ENCODE results near the gene NAP1L5. TPM values are rescaled to one million over a fixed set of nuclear protein-coding genes. Genes with fewer than 3 reads are reported as not detected.

NAP1L5 gene
- total and polyA plus RNA-seq, 2 experiments from 2014 or later = 2.0 to 2.4 TPM

DNA sequence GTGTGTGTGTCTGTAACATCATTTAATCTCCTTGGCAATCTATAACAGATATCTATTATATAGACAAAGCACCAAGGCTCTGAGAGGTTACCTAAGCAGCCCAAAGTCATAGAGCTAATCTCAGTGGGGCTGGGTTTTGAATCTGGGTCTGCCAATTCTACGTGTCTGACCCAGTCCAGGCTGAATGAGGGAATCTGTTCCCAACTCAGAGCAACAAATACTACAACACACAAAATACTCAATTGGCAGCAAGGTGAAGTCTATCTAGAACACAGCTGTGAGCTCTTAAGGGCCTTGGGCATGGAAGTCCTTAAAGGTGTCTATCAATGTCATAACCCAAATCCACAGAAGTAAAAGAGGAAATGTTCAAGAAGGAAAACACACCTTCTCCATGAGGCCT, 47.5 kb upstream of the NAP1L5 start:
- H3K79me2 ChIP-seq (replicated peaks; ENCODE audit: insufficient read depth) = no peaks in the 10 kb centered on the region
- no peak overlapping the region for H3K27ac ChIP-seq (ENCODE audit: low read depth)
- DNase-seq (ENCODE audit: low spot score) (no peak), ATAC-seq (no peak)
- TF ChIP-seq CREB1 (CRISPR knock-in tag; IDR thresholded peaks at IDR 0.05; ENCODE audit: low read depth) (no peak), ZNF114 (CRISPR knock-in tag; IDR thresholded peaks at IDR 0.05) (no peak), POLR2AphosphoS5 (IDR thresholded peaks at IDR 0.05; ENCODE audit: low read depth) (no peak), STAT1 (IDR thresholded peaks at IDR 0.05; ENCODE audit: unreplicated experiment) (no peak)
- TF ChIP-seq, protein P1, sequence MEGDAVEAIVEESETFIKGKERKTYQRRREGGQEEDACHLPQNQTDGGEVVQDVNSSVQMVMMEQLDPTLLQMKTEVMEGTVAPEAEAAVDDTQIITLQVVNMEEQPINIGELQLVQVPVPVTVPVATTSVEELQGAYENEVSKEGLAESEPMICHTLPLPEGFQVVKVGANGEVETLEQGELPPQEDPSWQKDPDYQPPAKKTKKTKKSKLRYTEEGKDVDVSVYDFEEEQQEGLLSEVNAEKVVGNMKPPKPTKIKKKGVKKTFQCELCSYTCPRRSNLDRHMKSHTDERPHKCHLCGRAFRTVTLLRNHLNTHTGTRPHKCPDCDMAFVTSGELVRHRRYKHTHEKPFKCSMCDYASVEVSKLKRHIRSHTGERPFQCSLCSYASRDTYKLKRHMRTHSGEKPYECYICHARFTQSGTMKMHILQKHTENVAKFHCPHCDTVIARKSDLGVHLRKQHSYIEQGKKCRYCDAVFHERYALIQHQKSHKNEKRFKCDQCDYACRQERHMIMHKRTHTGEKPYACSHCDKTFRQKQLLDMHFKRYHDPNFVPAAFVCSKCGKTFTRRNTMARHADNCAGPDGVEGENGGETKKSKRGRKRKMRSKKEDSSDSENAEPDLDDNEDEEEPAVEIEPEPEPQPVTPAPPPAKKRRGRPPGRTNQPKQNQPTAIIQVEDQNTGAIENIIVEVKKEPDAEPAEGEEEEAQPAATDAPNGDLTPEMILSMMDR (conservative IDR thresholded peaks at IDR 0.05; ENCODE audit: low read depth in 2 of 2) = no peak
- TF ChIP-seq, protein P2, sequence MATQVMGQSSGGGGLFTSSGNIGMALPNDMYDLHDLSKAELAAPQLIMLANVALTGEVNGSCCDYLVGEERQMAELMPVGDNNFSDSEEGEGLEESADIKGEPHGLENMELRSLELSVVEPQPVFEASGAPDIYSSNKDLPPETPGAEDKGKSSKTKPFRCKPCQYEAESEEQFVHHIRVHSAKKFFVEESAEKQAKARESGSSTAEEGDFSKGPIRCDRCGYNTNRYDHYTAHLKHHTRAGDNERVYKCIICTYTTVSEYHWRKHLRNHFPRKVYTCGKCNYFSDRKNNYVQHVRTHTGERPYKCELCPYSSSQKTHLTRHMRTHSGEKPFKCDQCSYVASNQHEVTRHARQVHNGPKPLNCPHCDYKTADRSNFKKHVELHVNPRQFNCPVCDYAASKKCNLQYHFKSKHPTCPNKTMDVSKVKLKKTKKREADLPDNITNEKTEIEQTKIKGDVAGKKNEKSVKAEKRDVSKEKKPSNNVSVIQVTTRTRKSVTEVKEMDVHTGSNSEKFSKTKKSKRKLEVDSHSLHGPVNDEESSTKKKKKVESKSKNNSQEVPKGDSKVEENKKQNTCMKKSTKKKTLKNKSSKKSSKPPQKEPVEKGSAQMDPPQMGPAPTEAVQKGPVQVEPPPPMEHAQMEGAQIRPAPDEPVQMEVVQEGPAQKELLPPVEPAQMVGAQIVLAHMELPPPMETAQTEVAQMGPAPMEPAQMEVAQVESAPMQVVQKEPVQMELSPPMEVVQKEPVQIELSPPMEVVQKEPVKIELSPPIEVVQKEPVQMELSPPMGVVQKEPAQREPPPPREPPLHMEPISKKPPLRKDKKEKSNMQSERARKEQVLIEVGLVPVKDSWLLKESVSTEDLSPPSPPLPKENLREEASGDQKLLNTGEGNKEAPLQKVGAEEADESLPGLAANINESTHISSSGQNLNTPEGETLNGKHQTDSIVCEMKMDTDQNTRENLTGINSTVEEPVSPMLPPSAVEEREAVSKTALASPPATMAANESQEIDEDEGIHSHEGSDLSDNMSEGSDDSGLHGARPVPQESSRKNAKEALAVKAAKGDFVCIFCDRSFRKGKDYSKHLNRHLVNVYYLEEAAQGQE (IDR thresholded peaks at IDR 0.05; ENCODE audit: unreplicated experiment) = no peak
- no peaks in the 10 kb centered on the region; the same call in 1 of the 2 replicates for H3K9me2 ChIP-seq (ENCODE audit: insufficient read depth)
- no peaks in the 10 kb centered on the region for H4K20me1 ChIP-seq (replicated peaks; ENCODE audit: insufficient read depth)
- no peak overlapping the region for H2AFZ ChIP-seq
- H3F3A ChIP-seq (replicated peaks; ENCODE audit: low read depth) = no peaks in the 10 kb centered on the region
- Mint-ChIP-seq H3K27ac (no peak overlapping the region), H3K4me1 (peaks cover 15% of the 10 kb centered on the region), H3K27me3 (ENCODE audit: insufficient read depth, low read depth, poor library complexity) (peaks cover 2% of the 10 kb centered on the region), H3K9me3 (no peaks in the 10 kb centered on the region), H3K4me3 (no peak overlapping the region), H3K36me3 (ENCODE audit: low read depth) (peaks cover 23% of the 10 kb centered on the region)
- no peaks in the 10 kb centered on the region for H3K27me3 ChIP-seq (ENCODE audit: insufficient read depth)
- H3K4me3 ChIP-seq = no peak overlapping the region
- H3K4me1 ChIP-seq (ENCODE audit: insufficient read depth) = peaks cover 16% of the 10 kb centered on the region
- H3K4me2 ChIP-seq = no peak overlapping the region
- peaks cover 6% of the 10 kb centered on the region; the same call in 1 of the 2 replicates for H3K36me3 ChIP-seq (ENCODE audit: insufficient read depth)

- peaks cover 20% of the 10 kb centered on the region for H3K36me3 Mint-ChIP-seq (ENCODE audit: low read depth)
- no peak overlapping the region for H3K27ac Mint-ChIP-seq
- Histone ChIP-seq H3K4me2 (no peak overlapping the region), H3K79me2 (replicated peaks; ENCODE audit: insufficient read depth) (no peaks in the 10 kb centered on the region), H2AFZ (no peak overlapping the region), H3K27ac (ENCODE audit: low read depth) (no peak overlapping the region), H3K9me2 (ENCODE audit: insufficient read depth) (no peaks in the 10 kb centered on the region; the same call in 1 of the 2 replicates), H3K27me3 (ENCODE audit: insufficient read depth) (no peaks in the 10 kb centered on the region), H3F3A (replicated peaks; ENCODE audit: low read depth) (no peaks in the 10 kb centered on the region), H4K20me1 (replicated peaks; ENCODE audit: insufficient read depth) (no peaks in the 10 kb centered on the region), H3K4me3 (no peak overlapping the region), H3K36me3 (ENCODE audit: insufficient read depth) (peaks cover 6% of the 10 kb centered on the region; the same call in 1 of the 2 replicates), H3K4me1 (ENCODE audit: insufficient read depth) (peaks cover 20% of the 10 kb centered on the region)
- no peak for DNase-seq (ENCODE audit: low spot score)
- H3K4me1 Mint-ChIP-seq = peaks cover 20% of the 10 kb centered on the region
- H3K4me3 Mint-ChIP-seq = no peak overlapping the region
- no peaks in the 10 kb centered on the region; the same call in 2 of the 3 replicates for H3K9me3 Mint-ChIP-seq
- ATAC-seq = no peak
- peaks cover 2% of the 10 kb centered on the region for H3K27me3 Mint-ChIP-seq (ENCODE audit: insufficient read depth, low read depth, poor library complexity)
- TF ChIP-seq CREB1 (CRISPR knock-in tag; IDR thresholded peaks at IDR 0.05; ENCODE audit: low read depth) (no peak), POLR2AphosphoS5 (IDR thresholded peaks at IDR 0.05; ENCODE audit: low read depth) (no peak), EZH2phosphoT487 (IDR thresholded peaks at IDR 0.05; ENCODE audit: unreplicated experiment) (no peak), ETS1 (IDR thresholded peaks at IDR 0.05) (no peak), ZNF114 (CRISPR knock-in tag; IDR thresholded peaks at IDR 0.05) (no peak), EZH2 (IDR thresholded peaks at IDR 0.05; ENCODE audit: low read depth, unreplicated experiment) (no peak), JUNB (IDR thresholded peaks at IDR 0.05; ENCODE audit: unreplicated experiment) (no peak), STAT1 (IDR thresholded peaks at IDR 0.05; ENCODE audit: unreplicated experiment) (no peak), ZNF331 (CRISPR knock-in tag; IDR thresholded peaks at IDR 0.05; ENCODE audit: low read depth) (no peak)
- TF ChIP-seq, protein P1 (conservative IDR thresholded peaks at IDR 0.05; ENCODE audit: low read depth in 2 of 2) = no peak
- TF ChIP-seq, protein P2 (IDR thresholded peaks at IDR 0.05; ENCODE audit: unreplicated experiment) = no peak
Observed at GRCh38 chr4:88744609-88745008, 47.0 kb upstream of the NAP1L5 start.

Data from GM23338 (cell line).